NCI-H2107 (cell line): Measurements from ENCODE around the gene PAM.
A peak's percentile ranks its signal among the peaks of the same experiment; 100 is the strongest.
"Not testable (repeated sequence)": the region's sequence is repeated elsewhere in the genome, so short reads cannot be mapped to it uniquely, and the experiment has no call there.

Experiments
- DNase-seq: peaks from one replicate; lab custom pipeline; 2025; lab: John Stamatoyannopoulos, UW

The PAM gene

GRCh38 chr5:103000089-103000488 lies 245.0 kb downstream of the PAM start:
- no peak for DNase-seq

GRCh38 chr5:103003872-103004271 lies 248.8 kb downstream of the PAM start:
- DNase-seq: no peak

GRCh38 chr5:103005276-103005675 lies 250.2 kb downstream of the PAM start:
- DNase-seq: no peak

- DNase-seq: no peak
Measured at GRCh38 chr5:103006921-103007320, 251.8 kb downstream of the PAM start.

- DNase-seq: no peak
Measured at GRCh38 chr5:103010168-103010567, 255.1 kb downstream of the PAM start.

- DNase-seq: no peak
Measured at GRCh38 chr5:103013933-103014552, 258.9 kb downstream of the PAM start.

- no peak for DNase-seq
Measured at GRCh38 chr5:103014983-103015382, 259.9 kb downstream of the PAM start.

GRCh38 chr5:103016167-103016566 lies 261.1 kb downstream of the PAM start:
- DNase-seq: no peak

- no peak for DNase-seq
Measured at GRCh38 chr5:103019804-103020203, 264.7 kb downstream of the PAM start.

GRCh38 chr5:103021314-103021713 lies 266.2 kb downstream of the PAM start:
- no peak for DNase-seq

GRCh38 chr5:103027267-103027666 lies 272.2 kb downstream of the PAM start:
- DNase-seq: no peak

GRCh38 chr5:103031607-103032006 lies 276.5 kb downstream of the PAM start:
- no peak for DNase-seq

- no peak for DNase-seq
Measured at GRCh38 chr5:103033696-103034095, 278.6 kb downstream of the PAM start.

- no peak for DNase-seq
Measured at GRCh38 chr5:103034662-103035392, 279.7 kb downstream of the PAM start.

GRCh38 chr5:103035701-103036100 lies 280.6 kb downstream of the PAM start:
- DNase-seq: no peak

- no peak for DNase-seq
Measured at GRCh38 chr5:103036601-103037000, 281.5 kb downstream of the PAM start.

GRCh38 chr5:103037673-103038455 lies 282.8 kb downstream of the PAM start:
- no peak for DNase-seq

- peak; percentile 4 for DNase-seq
Measured at GRCh38 chr5:103041071-103041676, 286.1 kb downstream of the PAM start.

- not testable (repeated sequence) for DNase-seq
Measured at GRCh38 chr5:103046706-103047105, 291.6 kb downstream of the PAM start.

GRCh38 chr5:103057208-103058130 lies 302.4 kb downstream of the PAM start:
- no peak for DNase-seq

- no peak for DNase-seq
Measured at GRCh38 chr5:103059525-103059924, 304.4 kb downstream of the PAM start.
